Tibial nerve (tissue), 4 donors: ENCODE measurements around the gene SRRD. TPM values are rescaled to one million over a fixed set of nuclear protein-coding genes. Genes with fewer than 3 reads are reported as not detected.

Source experiments
- DNase-seq, 2 donors: peaks; one replicate each; pipeline ENCODE4 v3.0.0-alpha.2; 2019; ENCODE audit warnings: low spot score in 2 of 2
- H3K27ac ChIP-seq, 4 donors: fragments of 200-600 bp; sonication (generic) in 3 of 4; one replicate each; pipeline ENCODE4 v1.5.1; 2017 to 2019; ENCODE audit warnings: mild to moderate bottlenecking in 1 of 4
- H3K27me3 ChIP-seq, 2 donors: fragments of 200-600 bp; sonication (generic) in 1 of 2; one replicate each; pipeline versions ENCODE4 v1.5.1 to v1.6.0; 2017 to 2019
- H3K36me3 ChIP-seq, 3 donors: fragments of 200-600 bp; sonication (generic); one replicate each; pipeline ENCODE4 v1.5.1; 2018 to 2019
- H3K4me1 ChIP-seq, 4 donors: fragments of 200-600 bp; sonication (generic) in 3 of 4; one replicate each; pipeline ENCODE4 v1.5.1; 2017 to 2019
- H3K4me3 ChIP-seq, 4 donors: fragments of 200-600 bp; sonication (generic) in 3 of 4; one replicate each; pipeline ENCODE4 v1.5.1; 2017 to 2019; ENCODE audit warnings: mild to moderate bottlenecking in 1 of 4, moderate library complexity in 1 of 4
- H3K9me3 ChIP-seq, 4 donors: fragments of 200-600 bp; sonication (generic) in 3 of 4; one replicate each; pipeline ENCODE4 v1.5.1; 2017 to 2019
- CTCF ChIP-seq, 5 experiments: fragments of 200-600 bp in 3 of 5; fragments of 450-650 bp in 2 of 5; sonication (generic) in 3 of 5; IDR thresholded peaks; one replicate each; pipeline ENCODE4 v1.5.1; 2016 to 2019; ENCODE audit warnings: antibody characterized with exemption in 5 of 5, mild to moderate bottlenecking in 3 of 5, moderate library complexity in 2 of 5
- EP300 ChIP-seq, 2 donors: sonication (generic); formaldehyde crosslinking; IDR thresholded peaks; one replicate each; pipeline ENCODE4 v1.6.1; 2017; ENCODE audit warnings: antibody characterized with exemption in 2 of 2, mild to moderate bottlenecking in 1 of 2
- POLR2A ChIP-seq, 2 donors: fragments of 450-650 bp; IDR thresholded peaks; one replicate each; pipeline ENCODE4 v1.6.1; 2017; ENCODE audit warnings: antibody characterized with exemption in 2 of 2, mild to moderate bottlenecking in 2 of 2, moderate library complexity in 2 of 2
- WGBS, 2 donors: methylation state at CpG; one replicate each; pipeline ENCODE4 v1.1.5; 2018; 5-methylcytosine and 5-hydroxymethylcytosine counted together
- total RNA-seq, 4 donors: library from RNA; depleted of rRNA; stranded (reverse); fragments of >200 nt; gene quantifications; one replicate each; pipeline ENCODE4 v1.1.0, GENCODE V29; 2016

Gene SRRD
- total RNA-seq, 4 donors from 2014 or later, result 9.0 to 17.7 (median 10.4) TPM

GRCh38 chr22:26445577-26446275 is 38.0 kb upstream of the SRRD start:
- TF ChIP-seq EP300 (IDR thresholded peaks at IDR 0.05) (no peak), POLR2A (IDR thresholded peaks at IDR 0.05) (no peak), CTCF (IDR thresholded peaks at IDR 0.05) (no peak)
- Histone ChIP-seq H3K4me1 (no peaks in the 10 kb centered on the region), H3K27ac (no peak overlapping the region), H3K27me3 (no peaks in the 10 kb centered on the region), H3K4me3 (no peak overlapping the region), H3K9me3 (no peaks in the 10 kb centered on the region), H3K36me3 (peaks cover 0 to 19% (median 0%) of the 10 kb centered on the region in 3 donors)
- 69 to 71% methylated on average over 15 of the region's 15 CpGs for WGBS, 2 donors
- DNase-seq, result no peak

GRCh38 chr22:26446808-26447515 is 36.7 kb upstream of the SRRD start:
- no peak overlapping the region for H3K4me3 ChIP-seq
- no peak for TF ChIP-seq CTCF (IDR thresholded peaks at IDR 0.05)
- no peak for TF ChIP-seq POLR2A (IDR thresholded peaks at IDR 0.05)
- no peak for TF ChIP-seq EP300 (IDR thresholded peaks at IDR 0.05)
- no peak for DNase-seq
- no peaks in the 10 kb centered on the region for H3K27me3 ChIP-seq
- H3K4me1 ChIP-seq, result no peaks in the 10 kb centered on the region
- 83 to 89% methylated on average over 17 of the region's 17 CpGs for WGBS, 2 donors
- no peak overlapping the region for H3K27ac ChIP-seq
- H3K36me3 ChIP-seq, result peaks cover 0 to 32% (median 4%) of the 10 kb centered on the region in 3 donors
- H3K9me3 ChIP-seq, result no peaks in the 10 kb centered on the region

- Histone ChIP-seq H3K4me1 (no peaks in the 10 kb centered on the region), H3K4me3 (no peak overlapping the region), H3K36me3 (peaks cover 3 to 40% (median 10%) of the 10 kb centered on the region in 3 donors), H3K27ac (no peak overlapping the region), H3K9me3 (no peaks in the 10 kb centered on the region), H3K27me3 (no peaks in the 10 kb centered on the region)
- no peak for DNase-seq
- WGBS, 2 donors, result 76 to 79% methylated on average over 15 of the region's 15 CpGs
- TF ChIP-seq POLR2A (IDR thresholded peaks at IDR 0.05), result no peak
- TF ChIP-seq CTCF (IDR thresholded peaks at IDR 0.05), result no peak
- no peak for TF ChIP-seq EP300 (IDR thresholded peaks at IDR 0.05)
These were observed 35.9 kb upstream of the SRRD start for GRCh38 chr22:26447584-26448329.

GRCh38 chr22:26448334-26448733 is 35.3 kb upstream of the SRRD start:
- DNase-seq, result no peak
- H3K9me3 ChIP-seq, result no peaks in the 10 kb centered on the region
- TF ChIP-seq CTCF (IDR thresholded peaks at IDR 0.05) (no peak), POLR2A (IDR thresholded peaks at IDR 0.05) (no peak), EP300 (IDR thresholded peaks at IDR 0.05) (no peak)
- H3K36me3 ChIP-seq, result peaks cover 3 to 45% (median 10%) of the 10 kb centered on the region in 3 donors
- no peaks in the 10 kb centered on the region for H3K4me1 ChIP-seq
- no peak overlapping the region for H3K27ac ChIP-seq
- no peak overlapping the region for H3K4me3 ChIP-seq
- H3K27me3 ChIP-seq, result no peaks in the 10 kb centered on the region
- 64 to 78% methylated on average over 5 of the region's 5 CpGs for WGBS, 2 donors
